PFSK-1 (cell line): Measurements from ENCODE around the gene KRT86.

Source experiments
- FOXP2 ChIP-seq: optimal IDR thresholded peaks from 2 replicates; pipeline ENCODE3; 2011; ENCODE audit warnings: borderline replicate concordance, control low read depth, inconsistent platforms; ENCODE audit not compliant: insufficient read depth; ENCODE audit errors: extremely low read length, extremely low read depth
- POLR2AphosphoS5 ChIP-seq: IDR thresholded peaks from 2 replicates; pipeline ENCODE4 v1.6.1; 2012; ENCODE audit warnings: low read depth, mild to moderate bottlenecking, control low read depth, low read length, moderate library complexity
- SIN3A ChIP-seq: IDR thresholded peaks from 2 replicates; pipeline ENCODE4 v1.6.1; 2012; ENCODE audit warnings: mild to moderate bottlenecking, low read length, moderate library complexity, borderline replicate concordance; ENCODE audit not compliant: insufficient read depth
- TAF1 ChIP-seq: IDR thresholded peaks from 2 replicates; pipeline ENCODE4 v1.6.1; 2012; ENCODE audit warnings: low read length, control low read depth, borderline replicate concordance; ENCODE audit not compliant: insufficient read depth
- TF ChIP-seq, protein P1 (sequence below), 2 experiments: IDR thresholded peaks; 2 replicates each; pipeline versions ENCODE4 v1.6.1 to v1.8.0; 2011 to 2012; ENCODE audit warnings: low read depth in 2 of 2, low read length in 2 of 2, control low read depth in 1 of 2, inconsistent platforms in 1 of 2, mild to moderate bottlenecking in 1 of 2, moderate library complexity in 1 of 2; ENCODE audit not compliant: insufficient read depth in 1 of 2

Gene KRT86

GRCh38 chr12:52316290-52316689, 41.8 kb downstream of the KRT86 start:
- TF ChIP-seq TAF1 (no peak), POLR2AphosphoS5 (no peak), FOXP2 (no peak), SIN3A (no peak)
- TF ChIP-seq, protein P1, sequence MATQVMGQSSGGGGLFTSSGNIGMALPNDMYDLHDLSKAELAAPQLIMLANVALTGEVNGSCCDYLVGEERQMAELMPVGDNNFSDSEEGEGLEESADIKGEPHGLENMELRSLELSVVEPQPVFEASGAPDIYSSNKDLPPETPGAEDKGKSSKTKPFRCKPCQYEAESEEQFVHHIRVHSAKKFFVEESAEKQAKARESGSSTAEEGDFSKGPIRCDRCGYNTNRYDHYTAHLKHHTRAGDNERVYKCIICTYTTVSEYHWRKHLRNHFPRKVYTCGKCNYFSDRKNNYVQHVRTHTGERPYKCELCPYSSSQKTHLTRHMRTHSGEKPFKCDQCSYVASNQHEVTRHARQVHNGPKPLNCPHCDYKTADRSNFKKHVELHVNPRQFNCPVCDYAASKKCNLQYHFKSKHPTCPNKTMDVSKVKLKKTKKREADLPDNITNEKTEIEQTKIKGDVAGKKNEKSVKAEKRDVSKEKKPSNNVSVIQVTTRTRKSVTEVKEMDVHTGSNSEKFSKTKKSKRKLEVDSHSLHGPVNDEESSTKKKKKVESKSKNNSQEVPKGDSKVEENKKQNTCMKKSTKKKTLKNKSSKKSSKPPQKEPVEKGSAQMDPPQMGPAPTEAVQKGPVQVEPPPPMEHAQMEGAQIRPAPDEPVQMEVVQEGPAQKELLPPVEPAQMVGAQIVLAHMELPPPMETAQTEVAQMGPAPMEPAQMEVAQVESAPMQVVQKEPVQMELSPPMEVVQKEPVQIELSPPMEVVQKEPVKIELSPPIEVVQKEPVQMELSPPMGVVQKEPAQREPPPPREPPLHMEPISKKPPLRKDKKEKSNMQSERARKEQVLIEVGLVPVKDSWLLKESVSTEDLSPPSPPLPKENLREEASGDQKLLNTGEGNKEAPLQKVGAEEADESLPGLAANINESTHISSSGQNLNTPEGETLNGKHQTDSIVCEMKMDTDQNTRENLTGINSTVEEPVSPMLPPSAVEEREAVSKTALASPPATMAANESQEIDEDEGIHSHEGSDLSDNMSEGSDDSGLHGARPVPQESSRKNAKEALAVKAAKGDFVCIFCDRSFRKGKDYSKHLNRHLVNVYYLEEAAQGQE (IDR thresholded peaks at IDR 0.05; ENCODE audit: insufficient read depth in 1 of 2, low read depth in 2 of 2, low read length in 2 of 2) = no peak

DNA sequence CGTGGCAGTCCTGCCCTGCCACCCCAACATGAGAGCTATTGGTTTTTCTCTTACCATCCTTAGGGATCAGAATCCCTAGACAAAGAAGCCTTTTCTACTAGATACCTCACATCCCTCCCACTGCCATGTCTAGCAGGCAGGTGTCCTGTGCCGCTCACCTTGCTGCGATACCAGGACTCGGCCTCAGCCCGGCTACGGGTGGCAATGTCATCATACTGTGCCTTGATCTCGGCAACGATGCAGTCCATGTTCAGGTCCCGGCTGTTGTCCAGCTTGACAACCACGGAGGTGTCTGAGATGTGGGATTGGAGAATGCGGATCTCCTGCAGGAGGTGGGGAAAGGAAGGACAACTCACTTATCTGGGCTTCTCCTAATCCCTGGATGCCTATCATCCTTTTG, 42.3 kb downstream of the KRT86 start:
- TF ChIP-seq TAF1 = no peak
- TF ChIP-seq FOXP2 = no peak
- no peak for TF ChIP-seq POLR2AphosphoS5
- no peak for TF ChIP-seq SIN3A
- TF ChIP-seq, protein P1 (IDR thresholded peaks at IDR 0.05; ENCODE audit: insufficient read depth in 1 of 2, low read depth in 2 of 2, low read length in 2 of 2) = no peak

DNA sequence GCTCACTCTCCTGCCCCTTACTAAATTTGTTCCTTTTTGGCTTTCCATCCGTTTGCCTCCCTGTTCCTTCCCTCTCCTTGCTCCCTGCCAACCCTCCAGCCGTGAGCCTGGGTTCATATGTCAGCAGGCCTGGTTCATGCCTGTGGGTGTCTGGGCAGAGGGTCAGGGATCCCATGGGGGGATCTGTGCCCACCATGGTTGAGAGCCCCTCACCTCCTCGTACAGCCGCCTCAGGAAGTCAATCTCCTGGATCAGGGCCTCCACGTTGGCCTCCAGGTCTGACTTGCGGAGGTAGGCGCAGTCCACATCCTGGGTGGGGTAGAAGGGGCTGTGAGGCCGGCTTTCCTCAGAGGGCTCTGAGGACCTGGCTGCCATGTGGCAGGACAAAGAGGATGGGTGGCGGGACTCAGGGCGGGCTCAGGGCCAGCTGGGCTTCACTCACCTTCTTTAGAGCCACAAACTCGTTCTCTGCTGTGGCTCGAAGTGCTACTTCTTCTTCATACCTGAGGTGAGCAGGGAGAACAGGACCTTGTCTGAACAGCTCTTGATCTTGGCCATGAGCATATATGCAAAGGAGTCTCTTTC, 43.1 kb downstream of the KRT86 start:
- TF ChIP-seq, protein P1 (IDR thresholded peaks at IDR 0.05; ENCODE audit: insufficient read depth in 1 of 2, low read depth in 2 of 2, low read length in 2 of 2) = no peak
- no peak for TF ChIP-seq FOXP2
- no peak for TF ChIP-seq SIN3A
- TF ChIP-seq TAF1 = no peak

DNA sequence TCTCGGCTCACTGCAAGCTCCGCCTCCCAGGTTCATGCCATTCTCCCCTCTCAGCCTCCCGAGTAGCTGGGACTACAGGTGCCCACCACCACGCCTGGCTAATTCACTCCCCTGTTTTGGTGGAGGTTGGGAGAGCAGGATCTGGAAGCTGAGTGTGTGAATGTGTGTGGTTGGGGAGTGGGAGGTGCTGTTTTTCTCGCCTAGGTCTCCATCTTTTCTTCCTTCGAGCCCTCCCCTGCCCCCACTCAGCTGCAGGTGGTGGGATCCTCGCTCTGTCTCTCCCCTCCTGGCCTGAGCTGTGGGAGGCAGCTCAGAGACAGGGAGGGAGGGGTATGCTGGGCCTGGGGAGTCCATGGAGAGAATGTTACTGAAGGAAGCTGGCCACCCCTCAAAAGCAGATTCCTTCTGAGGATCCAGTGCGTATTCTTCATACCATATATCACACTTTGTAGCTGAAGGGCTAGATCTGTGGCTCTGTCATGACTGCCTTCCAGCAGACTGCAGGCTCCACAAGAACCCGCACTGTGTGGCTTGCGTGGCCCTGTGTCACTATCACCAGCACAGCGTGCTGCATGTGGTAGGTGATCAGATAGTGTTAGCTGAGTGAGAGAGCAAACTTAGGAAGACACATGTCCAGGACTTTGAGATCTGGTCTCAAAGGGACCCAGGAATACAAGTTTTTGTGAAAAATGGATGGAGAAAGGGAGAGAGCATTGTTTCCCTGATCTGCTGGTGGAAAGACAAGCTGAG, 44.0 kb downstream of the KRT86 start:
- TF ChIP-seq, protein P1 (IDR thresholded peaks at IDR 0.05; ENCODE audit: insufficient read depth in 1 of 2, low read depth in 2 of 2, low read length in 2 of 2) = no peak
- no peak for TF ChIP-seq SIN3A
- TF ChIP-seq POLR2AphosphoS5 = no peak
- TF ChIP-seq TAF1 = no peak
- no peak for TF ChIP-seq FOXP2
